22Rv1 (cell line): ENCODE data around the gene SELENOW.

Experiments used
- CTCF ChIP-seq: fragments of 450-650 bp; IDR thresholded peaks from 2 replicates; pipeline ENCODE4 v1.5.1; 2017; ENCODE audit warnings: mild to moderate bottlenecking
- ZFX ChIP-seq: fragments of 450-650 bp; IDR thresholded peaks from 2 replicates; pipeline ENCODE4 v1.6.1; 2017; ENCODE audit warnings: antibody characterized with exemption, borderline replicate concordance

GRCh38 chr19:47778954-47779351, 450 bp downstream of the SELENOW start:
- TF ChIP-seq CTCF = no peak
- TF ChIP-seq ZFX = no peak
